Upper lobe of left lung (tissue), 6 donors: Measurements from ENCODE around the gene ASPRV1. TPM values are rescaled to one million over a fixed set of nuclear protein-coding genes. Genes with fewer than 3 reads are reported as not detected.

Source experiments
- ATAC-seq, 2 donors: fragments of 200-7000 bp; cut with Tn5 transposase; one replicate each; pipeline ENCODE4 v1.9.1; 2022; ENCODE audit warnings: mild to moderate bottlenecking in 2 of 2, moderate library complexity in 2 of 2; ENCODE audit not compliant: low FRiP score in 2 of 2
- DNase-seq, 2 donors: peaks; one replicate each; pipeline ENCODE4 v3.0.0-alpha.2; 2019 to 2020
- H3K27ac ChIP-seq, 4 donors: fragments of 200-600 bp; sonication (generic); one replicate each; pipeline ENCODE4 v1.5.1; 2016 to 2019
- H3K27me3 ChIP-seq, 4 donors: fragments of 200-600 bp; sonication (generic); one replicate each; pipeline ENCODE4 v1.5.1; 2017 to 2019
- H3K36me3 ChIP-seq, 4 donors: fragments of 200-600 bp; sonication (generic); one replicate each; pipeline ENCODE4 v1.5.1; 2016 to 2019
- H3K4me1 ChIP-seq, 4 donors: fragments of 200-600 bp; sonication (generic); one replicate each; pipeline ENCODE4 v1.5.1; 2018 to 2019
- H3K4me3 ChIP-seq, 4 donors: fragments of 200-600 bp; sonication (generic); one replicate each; pipeline ENCODE4 v1.5.1; 2017 to 2019; ENCODE audit warnings: mild to moderate bottlenecking in 2 of 4, moderate library complexity in 1 of 4
- H3K9me3 ChIP-seq, 4 donors: fragments of 200-600 bp; sonication (generic); one replicate each; pipeline ENCODE4 v1.5.1; 2018 to 2019
- CTCF ChIP-seq, 6 experiments: fragments of 450-650 bp in 4 of 6; fragments of 200-600 bp in 2 of 6; sonication (generic) in 2 of 6; IDR thresholded peaks; one replicate each; pipeline ENCODE4 v1.5.1; 2016 to 2019; ENCODE audit warnings: antibody characterized with exemption in 6 of 6
- EP300 ChIP-seq, 4 donors: sonication (generic); formaldehyde crosslinking; IDR thresholded peaks; one replicate each; pipeline ENCODE4 v1.5.1; 2017; ENCODE audit warnings: antibody characterized with exemption in 4 of 4, control low read depth in 2 of 4
- POLR2A ChIP-seq, 4 donors: fragments of 450-650 bp; IDR thresholded peaks; one replicate each; pipeline ENCODE4 v1.5.1; 2016 to 2017; ENCODE audit warnings: antibody characterized with exemption in 4 of 4, mild to moderate bottlenecking in 2 of 4
- POLR2AphosphoS5 ChIP-seq, 2 donors: sonication (generic); formaldehyde crosslinking; IDR thresholded peaks; one replicate each; pipeline ENCODE4 v1.5.1; 2017; ENCODE audit warnings: antibody characterized with exemption in 2 of 2
- WGBS, 2 donors: methylation state at CpG; one replicate each; pipeline ENCODE4 v1.1.5; 2017 to 2018; 5-methylcytosine and 5-hydroxymethylcytosine counted together
- total RNA-seq, 6 donors: library from RNA; depleted of rRNA in 4 of 6; stranded (reverse); fragments of >200 nt in 4 of 6; gene quantifications; one replicate each; pipeline versions ENCODE4 v1.1.0 to v1.2.1, GENCODE V29; 2016 to 2021
- donor health status: DM: no; HTN: no; CAD: no; lungs with moderate emphysema.
- donor health status: DM: no; HTN: yes; CAD: no; lungs with severe emphysema.

The ASPRV1 gene
- total RNA-seq, 6 donors from 2014 or later: 1.0 to 2.1 (median 1.4) TPM

GRCh38 chr2:69945941-69946340, 15.5 kb downstream of the ASPRV1 start:
- WGBS, 2 donors: 88 to 92% methylated on average over 3 to 8 of the region's 8 CpGs
- DNase-seq (no peak), ATAC-seq (no peak)
- Histone ChIP-seq H3K36me3 (peaks cover 0 to 23% (median 11%) of the 10 kb centered on the region in 4 donors), H3K4me3 (no peak overlapping the region), H3K4me1 (peaks cover 7 to 32% (median 17%) of the 10 kb centered on the region in 4 donors), H3K9me3 (no peaks in the 10 kb centered on the region), H3K27me3 (no peaks in the 10 kb centered on the region), H3K27ac (peak overlapping the region; percentile 73 to 83 (median 77))
- TF ChIP-seq CTCF (IDR thresholded peaks at IDR 0.05): no peak
- TF ChIP-seq POLR2A (IDR thresholded peaks at IDR 0.05): no peak
- TF ChIP-seq EP300 (IDR thresholded peaks at IDR 0.05): no peak
- no peak for TF ChIP-seq POLR2AphosphoS5 (IDR thresholded peaks at IDR 0.05)

- Histone ChIP-seq H3K4me3 (no peak overlapping the region), H3K4me1 (peaks cover 7 to 32% (median 17%) of the 10 kb centered on the region in 4 donors), H3K36me3 (peaks cover 0 to 28% (median 14%) of the 10 kb centered on the region in 4 donors), H3K27ac (peak overlapping the region; percentile 73 to 83 (median 77)), H3K27me3 (no peaks in the 10 kb centered on the region), H3K9me3 (no peaks in the 10 kb centered on the region)
- WGBS, 2 donors: 69 to 80% methylated on average over 8 of the region's 8 CpGs
- TF ChIP-seq EP300 (IDR thresholded peaks at IDR 0.05) (no peak), POLR2A (IDR thresholded peaks at IDR 0.05) (peak in 1 of 4 donors; percentile 31), CTCF (IDR thresholded peaks at IDR 0.05) (no peak), POLR2AphosphoS5 (IDR thresholded peaks at IDR 0.05) (peak; percentile 45 to 53)
- DNase-seq (peak in 1 of 2 donors; percentile 81), ATAC-seq (peak; percentile 46 to 72)
Measured at GRCh38 chr2:69945441-69945840, 16.0 kb downstream of the ASPRV1 start.

GRCh38 chr2:69944756-69945155, 16.7 kb downstream of the ASPRV1 start:
- H3K27me3 ChIP-seq: no peaks in the 10 kb centered on the region
- peaks cover 7 to 32% (median 17%) of the 10 kb centered on the region in 4 donors for H3K4me1 ChIP-seq
- DNase-seq: no peak
- WGBS, 2 donors: 96 to 98% methylated on average over 7 of the region's 7 CpGs
- no peaks in the 10 kb centered on the region for H3K9me3 ChIP-seq
- TF ChIP-seq EP300 (IDR thresholded peaks at IDR 0.05) (no peak), POLR2A (IDR thresholded peaks at IDR 0.05) (no peak), CTCF (IDR thresholded peaks at IDR 0.05) (no peak), POLR2AphosphoS5 (IDR thresholded peaks at IDR 0.05) (no peak)
- peak overlapping the region; percentile 73 to 83 (median 77) for H3K27ac ChIP-seq
- peaks cover 0 to 34% (median 17%) of the 10 kb centered on the region in 4 donors for H3K36me3 ChIP-seq
- no peak for ATAC-seq
- no peak overlapping the region for H3K4me3 ChIP-seq

- WGBS, 2 donors: 59 to 72% methylated on average over 9 of the region's 9 CpGs
- Histone ChIP-seq H3K4me1 (peaks cover 7 to 32% (median 17%) of the 10 kb centered on the region in 4 donors), H3K4me3 (no peak overlapping the region), H3K27me3 (no peaks in the 10 kb centered on the region), H3K9me3 (no peaks in the 10 kb centered on the region), H3K27ac (peak overlapping the region; percentile 49 to 83 (median 76)), H3K36me3 (peaks cover 0 to 41% (median 23%) of the 10 kb centered on the region in 4 donors)
- DNase-seq (no peak), ATAC-seq (no peak)
- no peak for TF ChIP-seq POLR2A (IDR thresholded peaks at IDR 0.05)
- no peak for TF ChIP-seq POLR2AphosphoS5 (IDR thresholded peaks at IDR 0.05)
- TF ChIP-seq EP300 (IDR thresholded peaks at IDR 0.05): no peak
- TF ChIP-seq CTCF (IDR thresholded peaks at IDR 0.05): no peak
Measured at GRCh38 chr2:69943843-69944525, 17.4 kb downstream of the ASPRV1 start.
